ENCODE measurements around the gene KMT2E.

Gene KMT2E

GRCh38 chr7:105137898-105138297 lies 123.9 kb downstream of the KMT2E start:
- Histone ChIP-seq H3K27ac (no peak overlapping the region), H3K4me3 (no peak overlapping the region), H3K36me3 (peaks cover 6 to 52% (median 25%) of the 10 kb centered on the region in 3 donors), H3K9me3 (no peaks in the 10 kb centered on the region), H3K4me1 (peaks cover 0 to 4% (median 0%) of the 10 kb centered on the region in 4 donors), H3K27me3 (no peaks in the 10 kb centered on the region)
- intact Hi-C loops (cut with DNase I; ENCODE audit: low total_unique reads) = no loop called here
- TF ChIP-seq, protein P1, sequence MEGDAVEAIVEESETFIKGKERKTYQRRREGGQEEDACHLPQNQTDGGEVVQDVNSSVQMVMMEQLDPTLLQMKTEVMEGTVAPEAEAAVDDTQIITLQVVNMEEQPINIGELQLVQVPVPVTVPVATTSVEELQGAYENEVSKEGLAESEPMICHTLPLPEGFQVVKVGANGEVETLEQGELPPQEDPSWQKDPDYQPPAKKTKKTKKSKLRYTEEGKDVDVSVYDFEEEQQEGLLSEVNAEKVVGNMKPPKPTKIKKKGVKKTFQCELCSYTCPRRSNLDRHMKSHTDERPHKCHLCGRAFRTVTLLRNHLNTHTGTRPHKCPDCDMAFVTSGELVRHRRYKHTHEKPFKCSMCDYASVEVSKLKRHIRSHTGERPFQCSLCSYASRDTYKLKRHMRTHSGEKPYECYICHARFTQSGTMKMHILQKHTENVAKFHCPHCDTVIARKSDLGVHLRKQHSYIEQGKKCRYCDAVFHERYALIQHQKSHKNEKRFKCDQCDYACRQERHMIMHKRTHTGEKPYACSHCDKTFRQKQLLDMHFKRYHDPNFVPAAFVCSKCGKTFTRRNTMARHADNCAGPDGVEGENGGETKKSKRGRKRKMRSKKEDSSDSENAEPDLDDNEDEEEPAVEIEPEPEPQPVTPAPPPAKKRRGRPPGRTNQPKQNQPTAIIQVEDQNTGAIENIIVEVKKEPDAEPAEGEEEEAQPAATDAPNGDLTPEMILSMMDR (IDR thresholded peaks at IDR 0.05) = no peak
- DNase-seq = no peak

GRCh38 chr7:105139381-105139780 lies 125.4 kb downstream of the KMT2E start:
- TF ChIP-seq, protein P1 (IDR thresholded peaks at IDR 0.05) = no peak
- Histone ChIP-seq H3K9me3 (no peaks in the 10 kb centered on the region), H3K27ac (no peak overlapping the region), H3K27me3 (no peaks in the 10 kb centered on the region), H3K4me3 (no peak overlapping the region), H3K36me3 (peaks cover 0 to 60% (median 20%) of the 10 kb centered on the region in 3 donors), H3K4me1 (peaks cover 0 to 4% (median 0%) of the 10 kb centered on the region in 4 donors)
- intact Hi-C loops (cut with DNase I; ENCODE audit: low total_unique reads) = no loop called here
- no peak for DNase-seq

DNA sequence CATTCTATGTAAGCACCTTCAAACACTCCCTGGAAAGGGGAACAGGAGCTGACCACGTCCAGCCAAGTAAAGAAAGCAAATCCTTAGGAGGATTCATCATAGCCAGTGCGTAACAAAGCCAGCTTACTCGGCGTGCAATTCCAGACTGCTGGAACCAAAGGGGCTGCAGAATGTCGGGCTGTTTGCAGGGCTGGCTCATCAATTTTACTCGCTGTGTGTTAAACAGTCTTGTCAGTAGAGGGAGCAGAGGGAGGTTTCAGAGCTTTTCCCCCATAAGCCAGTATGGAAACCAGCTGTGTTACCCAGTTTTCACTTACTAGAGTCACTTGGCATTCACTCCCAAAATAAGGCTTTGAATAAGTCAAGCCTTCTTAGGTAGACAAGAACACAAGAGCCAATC lies 127.1 kb downstream of the KMT2E start:
- intact Hi-C loops (cut with DNase I; ENCODE audit: low total_unique reads) = no loop called here
- no peaks in the 10 kb centered on the region for H3K27me3 ChIP-seq
- H3K9me3 ChIP-seq = no peaks in the 10 kb centered on the region
- no peak overlapping the region for H3K27ac ChIP-seq
- peaks cover 0 to 4% (median 0%) of the 10 kb centered on the region in 4 donors for H3K4me1 ChIP-seq
- TF ChIP-seq, protein P1 (IDR thresholded peaks at IDR 0.05) = no peak
- no peak overlapping the region for H3K4me3 ChIP-seq
- peaks cover 0 to 68% (median 23%) of the 10 kb centered on the region in 3 donors for H3K36me3 ChIP-seq
- no peak for DNase-seq

- DNase-seq = no peak
- no peak overlapping the region for H3K4me3 ChIP-seq
- H3K27me3 ChIP-seq = no peaks in the 10 kb centered on the region
- no peaks in the 10 kb centered on the region for H3K4me1 ChIP-seq
- TF ChIP-seq, protein P1 (IDR thresholded peaks at IDR 0.05) = no peak
- no peaks in the 10 kb centered on the region for H3K9me3 ChIP-seq
- no peak overlapping the region for H3K27ac ChIP-seq
- intact Hi-C loops (cut with DNase I; ENCODE audit: low total_unique reads) = no loop called here
- H3K36me3 ChIP-seq = peaks cover 0 to 6% (median 4%) of the 10 kb centered on the region in 3 donors
Observed at GRCh38 chr7:105149827-105150226, 135.8 kb downstream of the KMT2E start.

DNA sequence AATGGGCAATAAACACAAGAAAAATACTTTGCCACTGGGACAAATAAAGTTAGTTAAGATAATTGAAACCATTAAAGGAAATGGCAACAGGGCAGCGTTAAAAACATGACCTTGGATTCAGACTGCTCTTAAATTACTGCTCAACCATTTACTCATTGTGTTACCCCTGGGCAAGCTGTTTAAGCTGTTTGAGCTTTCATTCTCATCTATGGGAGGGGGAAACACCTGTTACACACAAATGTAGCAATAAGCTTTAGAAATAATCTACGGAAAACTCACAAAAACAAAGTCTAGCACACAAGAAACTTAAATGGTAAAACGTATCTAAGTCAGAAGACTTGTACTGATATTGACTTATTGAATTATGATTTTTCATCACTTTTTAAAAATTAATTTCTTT lies 137.1 kb downstream of the KMT2E start:
- TF ChIP-seq, protein P1 (IDR thresholded peaks at IDR 0.05) = no peak
- no peak overlapping the region for H3K27ac ChIP-seq
- intact Hi-C loops (cut with DNase I; ENCODE audit: low total_unique reads) = no loop called here
- H3K4me1 ChIP-seq = no peaks in the 10 kb centered on the region
- DNase-seq = no peak
- H3K4me3 ChIP-seq = no peak overlapping the region
- H3K36me3 ChIP-seq = no peaks in the 10 kb centered on the region
- no peaks in the 10 kb centered on the region for H3K9me3 ChIP-seq
- H3K27me3 ChIP-seq = no peaks in the 10 kb centered on the region

DNA sequence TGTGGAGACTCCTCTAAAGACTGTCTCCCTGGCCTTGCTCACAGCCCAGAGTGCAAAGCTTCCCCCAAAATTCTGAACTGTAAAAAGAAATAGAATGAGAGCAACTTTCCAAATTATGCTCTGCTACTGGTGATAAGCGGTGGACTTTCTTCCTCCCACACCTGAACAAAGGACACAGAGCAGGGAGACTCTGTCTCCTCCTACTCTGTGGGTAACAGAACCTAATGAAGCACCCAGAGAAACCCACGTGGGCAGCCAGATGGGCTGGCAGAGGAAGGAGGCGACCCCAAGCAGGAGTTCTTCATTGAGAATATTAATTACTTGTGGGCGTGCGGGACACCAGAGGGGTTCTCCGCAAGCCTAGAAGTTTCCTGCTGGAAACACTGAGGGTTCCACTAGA lies 139.5 kb downstream of the KMT2E start:
- intact Hi-C loops (cut with DNase I; ENCODE audit: low total_unique reads) = no loop called here
- Histone ChIP-seq H3K9me3 (no peaks in the 10 kb centered on the region), H3K27me3 (no peaks in the 10 kb centered on the region), H3K4me3 (no peak overlapping the region), H3K4me1 (no peaks in the 10 kb centered on the region), H3K36me3 (peaks cover 0 to 6% (median 0%) of the 10 kb centered on the region in 3 donors), H3K27ac (no peak overlapping the region)
- TF ChIP-seq, protein P1 (IDR thresholded peaks at IDR 0.05) = no peak
- no peak for DNase-seq
